Dermis blood vessel endothelial cell (primary cell): ENCODE results near the gene ZG16B. TPM values are rescaled to one million over a fixed set of nuclear protein-coding genes. Genes with fewer than 3 reads are reported as not detected.

Experiments
- DNase-seq: peaks from one replicate; pipeline ENCODE4 v3.0.0; 2010
- total RNA-seq: library from RNA; depleted of rRNA; stranded (reverse); fragments of >200 nt; gene quantifications from 2 replicates; pipeline ENCODE4 v1.2.3, GENCODE V29; 2014

The ZG16B gene
- total RNA-seq, 1 donor from 2014 or later, result 0.68 TPM

DNA sequence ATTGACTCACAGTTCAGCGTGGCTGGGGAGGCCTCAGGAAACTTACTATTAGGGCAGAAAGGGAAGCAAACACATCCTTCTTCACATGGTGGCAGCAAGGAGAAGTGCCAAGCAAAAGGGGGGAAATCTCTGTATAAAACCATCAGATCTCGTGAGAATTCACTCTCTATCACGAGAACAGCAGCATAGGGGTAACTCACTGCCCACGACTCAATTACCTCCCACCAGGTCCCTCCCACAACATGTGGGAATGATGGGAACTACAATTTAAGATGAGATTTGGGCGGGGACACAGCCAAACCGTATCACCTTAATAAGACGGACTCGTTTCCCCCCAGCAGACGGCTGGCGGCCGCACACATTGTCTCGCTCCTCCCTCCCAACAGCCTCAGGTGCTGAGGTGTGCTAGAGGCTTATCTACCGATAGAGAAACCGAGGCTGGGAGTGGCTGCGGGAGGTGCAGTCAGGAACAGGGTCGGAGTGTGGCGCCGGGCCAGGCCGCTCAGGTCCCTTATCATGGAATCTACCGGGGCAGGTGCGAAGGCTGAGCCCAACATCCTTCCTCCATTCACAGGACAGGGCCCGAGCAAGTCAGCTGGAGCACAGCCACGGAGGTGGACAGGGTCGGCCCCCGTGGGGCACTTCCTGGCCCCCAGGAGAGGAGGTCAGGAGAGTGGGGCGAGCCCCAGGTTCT lies 4.9 kb upstream of the ZG16B start:
- DNase-seq, result no peak

GRCh38 chr16:2825906-2826305 lies 4.2 kb upstream of the ZG16B start:
- no peak for DNase-seq

- DNase-seq, result no peak
Observed at GRCh38 chr16:2826591-2827373, 3.3 kb upstream of the ZG16B start.

- no peak for DNase-seq
Observed at GRCh38 chr16:2827374-2827791, 2.7 kb upstream of the ZG16B start.

DNA sequence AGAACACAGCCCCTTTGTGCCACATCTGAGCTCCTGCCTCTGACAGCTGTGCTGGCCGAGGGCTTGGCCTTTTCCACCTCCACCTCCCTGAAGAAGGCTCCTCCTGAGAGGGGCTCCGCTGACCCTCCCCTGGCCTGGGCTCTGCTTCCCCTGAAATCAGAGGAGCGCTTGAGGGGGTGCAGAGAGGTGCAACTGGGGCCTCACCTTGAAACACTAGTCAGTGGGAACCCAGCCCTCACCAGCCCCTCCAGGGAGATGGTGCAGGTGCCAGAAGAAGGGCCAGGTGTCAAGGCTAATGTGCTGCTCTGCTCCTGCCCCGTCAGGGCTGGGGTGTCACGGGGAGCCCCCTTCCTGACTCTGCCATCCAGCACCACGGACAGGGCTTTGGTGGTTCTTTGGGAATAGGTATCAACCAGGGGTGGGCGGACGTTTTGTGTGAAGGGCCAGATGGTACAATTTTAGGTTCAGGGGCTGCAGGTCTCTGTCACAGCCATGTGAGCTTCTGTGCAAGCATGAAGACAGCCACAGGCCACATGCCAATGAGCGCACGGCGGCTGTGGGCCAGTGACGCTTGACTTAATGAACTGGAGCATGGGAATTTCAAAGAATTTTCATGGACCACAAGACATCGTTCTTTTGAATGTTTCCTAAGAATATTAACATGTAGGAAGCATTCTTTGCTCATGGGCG lies 2.1 kb upstream of the ZG16B start:
- DNase-seq, result no peak

DNA sequence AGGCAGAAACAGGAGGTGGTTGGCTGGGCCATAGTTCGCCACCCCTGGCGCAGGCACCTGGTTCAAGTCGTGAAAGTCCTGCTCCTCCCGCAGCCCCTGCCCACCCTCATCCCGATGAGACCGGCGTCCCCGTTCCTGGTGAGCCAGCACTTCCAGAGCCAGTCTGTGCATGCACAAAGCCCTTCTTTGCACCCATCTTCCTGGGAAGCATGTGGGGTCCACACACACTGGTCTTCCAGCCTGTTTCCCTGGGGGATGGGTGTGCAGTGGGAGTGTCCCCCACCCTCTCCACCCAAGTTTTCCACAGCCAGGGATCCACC lies 1.6 kb upstream of the ZG16B start:
- DNase-seq, result no peak

DNA sequence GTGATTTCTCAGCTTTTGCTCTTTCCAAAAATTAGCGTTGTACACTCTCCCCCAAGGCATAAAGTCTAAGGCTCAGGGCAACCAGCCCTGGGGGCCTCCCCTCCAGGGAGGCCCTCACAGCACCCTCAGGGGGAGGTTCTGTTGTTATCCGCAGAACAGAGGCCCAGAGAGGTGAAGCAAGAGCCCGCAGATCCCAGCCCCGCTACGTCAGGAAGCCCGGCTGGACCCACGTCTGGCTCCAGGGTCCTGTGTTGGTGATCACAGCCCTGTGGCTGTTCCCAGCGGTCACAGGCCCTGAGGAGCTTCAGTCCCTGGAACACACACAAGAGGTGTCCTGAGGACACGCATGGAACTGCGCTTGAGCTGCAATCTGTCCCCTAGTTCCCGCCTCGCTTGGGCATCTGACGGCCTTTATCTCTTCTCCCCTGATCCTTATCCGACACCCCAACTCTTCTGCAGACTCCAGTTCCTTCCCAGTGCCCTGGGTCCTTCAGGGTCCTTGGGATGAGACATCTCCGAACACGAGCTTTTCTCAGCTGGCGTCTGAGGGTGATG lies 1.1 kb upstream of the ZG16B start:
- DNase-seq, result no peak

- DNase-seq, result no peak
Observed at GRCh38 chr16:2830355-2830695, 222 bp downstream of the ZG16B start.

- DNase-seq, result no peak
Observed at GRCh38 chr16:2831203-2831602, 1.1 kb downstream of the ZG16B start.

DNA sequence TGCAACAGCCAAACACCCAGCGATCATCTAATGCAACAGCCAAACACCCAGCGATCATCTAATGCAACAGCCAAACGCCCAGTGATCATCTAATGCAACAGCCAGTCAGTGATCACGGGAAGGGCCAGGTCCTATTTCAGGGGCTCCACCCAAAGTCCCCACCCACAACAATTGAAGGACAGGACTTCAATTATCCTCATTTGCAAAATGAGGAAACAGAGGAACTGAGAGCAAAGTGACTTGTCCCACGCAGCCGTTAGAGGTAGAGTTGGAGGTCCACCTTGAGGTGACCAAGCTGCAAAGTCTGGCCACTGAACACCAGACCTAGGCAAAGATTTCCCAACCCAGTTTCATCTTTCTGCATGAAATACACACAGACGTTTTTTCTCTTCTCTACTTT lies 3.7 kb downstream of the ZG16B start:
- DNase-seq, result no peak

DNA sequence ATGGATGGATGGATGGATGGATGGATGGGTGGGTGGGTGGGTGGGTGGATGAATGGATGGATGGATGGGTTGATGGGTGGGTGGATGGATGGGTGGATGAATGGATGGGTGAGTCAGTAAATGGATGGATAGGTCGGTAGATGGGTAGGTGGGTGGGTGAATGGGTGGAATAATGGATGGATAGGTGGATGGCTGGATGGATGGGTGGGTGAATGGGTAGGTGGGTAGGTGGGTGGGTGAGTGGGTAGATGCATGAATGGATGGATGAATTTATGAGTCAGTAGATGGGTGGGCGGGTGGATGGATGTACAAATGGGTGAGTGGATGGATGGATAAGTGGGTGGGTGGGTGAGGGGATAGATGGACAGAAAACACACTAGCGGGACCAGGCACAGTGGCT lies 4.9 kb downstream of the ZG16B start:
- no peak for DNase-seq

GRCh38 chr16:2835638-2836493 lies 5.8 kb downstream of the ZG16B start:
- DNase-seq, result peak; percentile 83

DNA sequence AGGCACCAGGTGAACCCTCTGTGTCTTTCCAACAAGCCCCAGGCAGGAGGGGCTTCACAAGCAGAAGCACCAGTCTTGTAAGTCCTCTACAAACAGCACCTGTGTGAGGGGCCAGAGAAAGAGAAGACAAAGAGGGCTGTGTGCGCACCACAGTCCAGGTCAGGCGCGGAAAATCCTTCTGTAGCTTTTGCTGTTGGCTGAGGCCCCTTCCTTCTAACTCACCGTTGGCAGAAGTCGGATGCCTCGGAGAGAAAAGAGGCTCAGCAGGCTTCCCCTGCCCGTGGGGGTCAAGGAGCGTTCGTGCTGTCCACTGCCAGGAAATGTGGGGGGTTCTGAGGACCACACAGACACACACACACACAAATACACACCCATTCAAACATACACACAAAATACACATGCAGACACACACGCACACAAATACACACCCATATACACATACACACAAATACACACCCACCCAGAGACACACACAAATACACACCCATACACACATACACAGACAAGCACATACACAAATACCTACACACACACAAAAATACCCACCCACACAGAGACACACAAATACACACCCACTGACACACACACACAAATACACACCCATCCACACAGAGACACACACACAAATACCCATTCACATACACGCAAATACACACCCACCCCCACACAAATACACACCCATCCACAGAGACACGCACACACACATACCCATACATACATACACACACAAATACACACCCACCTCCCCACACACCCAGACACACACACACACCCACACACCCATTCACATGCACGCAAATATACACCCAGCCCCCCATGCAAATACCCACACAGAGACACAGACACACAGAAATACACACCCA lies 6.8 kb downstream of the ZG16B start:
- no peak for DNase-seq

- DNase-seq, result peak; percentile 91
Observed at GRCh38 chr16:2838928-2839327, 8.8 kb downstream of the ZG16B start.

GRCh38 chr16:2839650-2840450 lies 9.7 kb downstream of the ZG16B start:
- no peak for DNase-seq

DNA sequence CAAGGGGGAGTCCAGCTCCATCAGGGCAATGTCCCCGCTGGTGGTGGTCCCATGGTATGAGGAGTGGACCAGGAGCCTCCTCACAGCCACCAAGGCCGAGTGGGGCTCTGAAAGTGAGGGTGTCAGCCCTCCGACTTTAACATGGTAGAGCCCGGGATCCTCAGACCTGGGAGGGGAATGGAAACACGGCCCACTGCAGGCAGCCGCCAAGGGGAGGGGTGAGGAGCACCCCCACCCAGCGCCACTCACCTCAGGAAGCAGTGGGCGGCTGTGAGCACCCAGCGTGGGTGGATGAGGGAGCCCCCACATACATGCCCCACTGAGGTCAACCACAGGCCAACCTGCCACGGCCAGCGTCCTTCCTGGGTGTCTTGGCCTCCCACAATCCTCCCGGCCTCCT lies 10.8 kb downstream of the ZG16B start:
- DNase-seq, result no peak

- no peak for DNase-seq
Observed at GRCh38 chr16:2841606-2842339, 11.7 kb downstream of the ZG16B start.

DNA sequence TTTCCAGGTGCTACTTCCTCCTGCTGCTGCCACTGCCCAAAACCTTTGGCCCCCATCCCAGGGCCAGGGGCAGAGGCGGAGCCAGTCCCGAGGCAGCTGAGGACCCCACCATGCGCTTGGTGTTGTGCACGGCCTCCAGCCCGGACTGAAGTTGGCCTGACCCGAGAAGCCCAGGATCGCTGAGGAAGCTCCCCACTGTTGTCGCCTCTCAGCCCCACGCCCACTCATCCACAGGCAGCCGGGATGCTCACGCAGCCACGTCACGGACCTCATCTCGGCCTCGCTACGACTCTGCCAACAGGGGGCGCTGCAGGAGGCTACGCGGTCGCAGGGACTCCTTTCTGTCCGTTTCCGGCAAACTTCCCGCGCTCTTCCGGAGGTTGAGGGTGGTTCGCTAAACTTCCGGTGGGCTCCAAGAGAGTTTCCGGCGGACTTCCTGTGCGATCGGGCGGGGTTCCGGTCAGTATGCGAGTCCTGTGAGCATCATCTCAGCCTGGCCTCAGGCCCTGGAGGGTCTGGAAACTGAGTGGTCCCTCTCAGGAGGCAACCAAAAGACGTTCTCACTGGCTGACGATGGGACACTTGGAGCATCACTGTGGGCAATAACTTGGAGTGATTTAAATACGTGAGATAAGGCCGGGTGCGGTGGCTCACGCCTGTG lies 12.4 kb downstream of the ZG16B start:
- DNase-seq, result peak; percentile 53

DNA sequence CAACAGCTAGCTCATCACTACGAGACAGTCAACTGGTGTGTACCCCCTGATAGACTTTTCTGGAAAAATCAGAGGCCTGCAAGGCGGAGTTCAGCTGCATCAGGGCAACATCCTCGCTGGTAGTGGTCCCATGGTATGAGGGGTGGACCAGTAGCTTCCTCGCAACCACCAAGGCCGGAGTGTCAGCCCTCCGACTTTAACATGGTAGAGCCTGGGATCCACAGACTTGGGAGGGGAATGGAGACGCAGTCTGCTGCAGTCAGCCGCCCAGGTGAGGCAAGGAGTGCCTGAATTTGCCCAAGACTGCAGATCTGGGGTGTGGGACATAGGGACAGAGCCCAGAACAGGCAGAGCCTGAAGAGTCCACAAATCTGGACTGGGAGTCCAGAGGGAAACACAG lies 13.4 kb downstream of the ZG16B start:
- no peak for DNase-seq

GRCh38 chr16:2845116-2845515 lies 15.0 kb downstream of the ZG16B start:
- DNase-seq, result no peak
